Stimulated activated CD8-positive, alpha-beta memory T cell treated with anti-CD3 and anti-CD28 coated beads, Interleukin-12 subunit alpha, Interleukin-12 subunit beta, amount 100 ng/mL, for 1 hour (primary cell): Measurements from ENCODE around the gene PPARA.

Experiments
- DNase-seq: peaks from one replicate; pipeline ENCODE4 v3.0.0-alpha.2; 2020; ENCODE audit warnings: low read depth

The PPARA gene

DNA sequence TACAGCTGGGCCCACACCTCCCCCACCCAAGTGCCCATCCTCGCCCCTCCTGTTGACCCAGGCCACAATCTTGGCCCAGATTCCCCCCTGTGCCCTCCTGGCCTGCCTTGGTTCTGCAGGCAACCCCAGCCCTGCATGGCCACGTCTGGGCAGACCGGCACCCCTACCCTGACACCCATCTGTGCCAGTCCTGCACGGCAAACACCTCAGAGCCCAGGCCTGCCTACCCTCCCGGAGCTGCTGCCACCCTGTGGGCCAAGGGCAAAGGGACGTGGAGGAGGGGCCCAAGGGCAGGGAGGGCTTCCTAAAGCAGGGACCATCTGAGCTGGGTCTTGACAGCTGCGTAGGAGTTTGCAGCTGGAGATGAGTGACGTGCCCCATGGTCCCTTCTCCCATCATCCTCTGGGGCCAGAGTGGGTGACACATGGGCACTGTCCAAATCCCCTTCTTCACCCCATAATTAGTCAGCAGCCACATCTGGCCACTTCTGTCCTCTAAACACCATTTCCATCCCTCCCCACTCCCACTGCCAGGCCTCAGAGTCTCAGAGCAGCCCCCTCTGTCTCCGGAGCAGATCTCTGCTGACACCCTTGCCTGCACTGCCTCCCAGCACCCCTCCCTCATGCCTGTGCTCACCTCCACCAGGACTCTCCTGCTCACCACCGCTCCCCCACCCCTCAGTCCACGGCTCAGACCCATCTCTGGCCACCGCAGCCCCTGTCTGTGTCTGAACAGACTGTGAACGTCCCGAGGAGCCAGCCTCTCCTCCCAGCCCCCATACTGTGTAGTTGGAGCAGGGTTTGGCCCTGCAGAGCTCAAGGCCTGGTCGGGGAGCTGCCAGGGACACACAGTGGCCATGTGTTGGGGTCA, 35.6 kb upstream of the PPARA start:
- no peak for DNase-seq

DNA sequence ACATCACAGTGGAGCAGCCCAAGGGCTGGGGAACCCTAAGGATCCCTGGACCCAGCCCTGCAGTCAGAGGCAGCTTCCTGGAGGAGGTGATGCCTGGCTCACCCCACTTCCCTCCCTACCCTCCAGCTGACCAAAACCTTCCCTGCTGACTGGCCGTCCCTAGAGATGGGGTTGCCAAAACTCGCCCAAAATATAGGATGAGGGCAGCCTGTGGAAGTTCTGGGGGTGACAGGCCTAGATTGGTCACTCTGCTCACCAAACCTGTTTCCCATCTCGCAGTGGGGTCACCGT, 35.0 kb upstream of the PPARA start:
- DNase-seq = no peak

DNA sequence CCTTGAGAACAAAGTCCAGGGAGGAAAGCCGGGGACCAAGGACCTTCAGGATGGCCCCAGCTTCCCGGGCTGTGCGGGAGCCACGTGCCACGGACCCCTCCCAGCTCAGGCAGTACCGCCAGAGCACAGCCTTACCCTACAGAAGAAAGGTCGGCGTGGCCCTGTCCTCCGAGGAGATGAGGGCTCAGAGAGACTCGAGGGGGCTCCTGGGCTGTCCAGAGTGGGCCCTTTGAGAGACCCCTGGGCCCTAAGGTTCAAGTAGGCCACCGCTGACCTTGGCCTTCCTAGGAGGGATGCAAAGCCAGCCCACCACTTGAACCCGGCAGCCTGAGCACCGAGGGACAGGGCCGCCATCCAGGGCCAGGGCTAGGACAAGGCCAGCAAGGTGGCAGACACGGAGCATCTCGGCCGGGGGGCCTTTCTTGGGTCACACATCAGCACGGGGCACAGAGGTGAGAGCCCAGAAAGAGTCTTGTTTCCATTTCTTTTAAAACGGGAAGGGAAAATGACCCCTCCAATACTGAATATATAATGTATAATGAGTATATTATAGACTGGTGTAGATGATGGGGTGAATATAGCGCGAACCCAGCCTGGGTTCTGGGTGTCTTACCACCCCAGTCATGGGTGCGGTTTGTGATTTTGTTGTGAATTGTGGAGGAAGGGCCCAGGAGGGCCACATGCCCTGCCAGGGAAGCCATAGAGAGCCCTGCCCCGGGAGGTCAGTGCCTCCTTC, 34.4 kb upstream of the PPARA start:
- no peak for DNase-seq

DNA sequence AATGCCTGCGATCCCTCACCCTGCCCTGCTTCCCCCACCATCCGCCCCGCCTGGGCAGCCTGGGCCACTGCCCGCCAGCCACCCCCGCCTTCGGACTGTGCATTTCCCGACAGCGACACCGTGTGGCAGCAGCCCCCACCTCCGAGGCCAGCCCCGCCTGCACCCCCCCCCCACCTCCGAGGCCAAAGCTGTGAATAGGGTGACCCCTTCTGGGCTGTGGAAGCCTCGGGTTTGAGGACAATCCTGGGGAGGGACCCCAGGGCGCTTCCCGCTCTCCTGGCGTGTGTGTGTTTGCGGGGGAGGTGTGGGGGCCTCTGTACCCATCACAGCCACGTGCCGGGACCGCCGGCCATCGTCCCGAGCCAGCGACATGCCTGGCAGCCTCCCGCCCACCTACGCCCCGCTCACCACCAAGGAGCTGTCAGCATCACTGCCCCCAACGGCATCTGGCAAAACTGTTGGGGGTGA, 33.8 kb upstream of the PPARA start:
- peak; percentile 81 for DNase-seq

DNA sequence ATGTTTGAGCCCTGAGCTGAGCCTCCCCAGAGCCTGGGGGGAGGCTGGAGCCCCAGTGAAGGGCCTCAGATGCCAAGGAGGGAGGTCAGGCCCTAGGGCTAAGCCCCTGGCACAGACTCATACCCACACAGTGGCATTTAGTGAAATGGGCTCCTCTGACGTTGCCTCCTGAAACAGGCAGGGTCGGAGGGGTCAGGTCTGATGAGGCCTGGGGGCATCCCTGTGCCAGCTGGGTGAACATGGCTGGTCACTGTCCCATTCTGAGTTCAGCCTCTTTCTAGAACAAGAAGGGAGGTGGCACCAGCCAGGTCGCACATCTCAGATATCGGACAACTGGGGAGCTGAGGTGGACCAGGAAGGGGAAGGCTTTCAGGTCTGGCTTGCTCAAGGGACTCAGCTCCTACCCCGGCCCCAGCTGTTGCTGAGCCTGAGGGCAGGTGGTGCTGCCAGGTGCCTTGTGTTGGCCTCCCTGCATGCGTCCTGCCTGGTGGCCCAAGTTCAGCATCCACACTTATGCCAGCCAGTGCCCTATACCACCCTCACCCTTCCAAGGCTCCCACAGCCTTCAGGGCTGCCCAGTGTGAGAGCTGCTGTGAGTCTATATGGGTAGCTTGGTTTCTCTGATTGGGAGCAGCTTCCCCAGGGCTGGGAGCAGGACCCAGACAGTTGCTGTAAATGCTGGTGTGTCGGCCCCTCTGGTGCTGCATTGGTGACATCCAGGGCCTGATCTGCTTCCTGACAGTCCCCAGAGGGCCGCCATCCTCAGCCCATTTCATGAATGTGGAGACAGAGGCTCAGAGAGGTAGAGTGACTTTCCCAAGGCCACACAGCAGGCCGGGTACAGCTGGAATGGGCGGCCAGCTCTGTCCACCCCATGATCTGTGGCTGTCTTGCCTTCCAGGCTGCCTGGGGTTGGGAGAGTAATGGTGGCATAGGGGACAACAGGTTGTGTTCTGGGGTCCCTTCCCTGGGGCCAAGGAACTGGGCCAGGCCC, 32.8 kb upstream of the PPARA start:
- no peak for DNase-seq

DNA sequence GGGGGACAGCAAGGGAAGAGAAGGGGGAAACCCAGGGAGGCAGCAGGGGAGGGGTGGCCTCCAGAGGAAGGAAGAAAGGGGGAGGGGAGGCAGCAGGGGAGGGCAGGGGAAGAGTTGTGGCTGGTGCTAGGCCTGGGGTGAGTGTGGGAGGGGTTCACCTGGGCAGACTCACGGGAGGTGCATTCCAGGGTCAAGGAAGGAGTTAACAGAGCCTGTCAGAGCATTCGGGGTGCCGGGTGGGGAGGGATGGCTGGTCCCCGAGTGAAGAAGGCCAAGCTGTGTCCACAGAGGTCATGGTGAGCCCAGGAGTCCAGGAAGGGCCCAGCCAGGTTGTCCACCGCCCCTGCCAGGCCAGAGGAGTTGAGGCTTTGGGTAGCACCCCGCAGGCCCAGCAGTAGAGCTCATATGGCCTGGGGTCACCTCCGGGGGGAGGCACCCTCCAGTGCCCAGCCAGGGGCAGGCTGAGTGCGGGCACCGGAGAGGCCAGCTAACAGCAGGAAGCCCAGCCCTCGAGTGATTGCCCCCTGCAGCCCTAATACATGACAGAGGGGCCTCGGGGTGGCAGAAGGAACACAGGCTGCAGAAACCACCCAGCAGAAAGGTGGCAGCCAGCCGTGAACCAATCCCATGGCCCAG, 31.1 kb upstream of the PPARA start:
- no peak for DNase-seq

DNA sequence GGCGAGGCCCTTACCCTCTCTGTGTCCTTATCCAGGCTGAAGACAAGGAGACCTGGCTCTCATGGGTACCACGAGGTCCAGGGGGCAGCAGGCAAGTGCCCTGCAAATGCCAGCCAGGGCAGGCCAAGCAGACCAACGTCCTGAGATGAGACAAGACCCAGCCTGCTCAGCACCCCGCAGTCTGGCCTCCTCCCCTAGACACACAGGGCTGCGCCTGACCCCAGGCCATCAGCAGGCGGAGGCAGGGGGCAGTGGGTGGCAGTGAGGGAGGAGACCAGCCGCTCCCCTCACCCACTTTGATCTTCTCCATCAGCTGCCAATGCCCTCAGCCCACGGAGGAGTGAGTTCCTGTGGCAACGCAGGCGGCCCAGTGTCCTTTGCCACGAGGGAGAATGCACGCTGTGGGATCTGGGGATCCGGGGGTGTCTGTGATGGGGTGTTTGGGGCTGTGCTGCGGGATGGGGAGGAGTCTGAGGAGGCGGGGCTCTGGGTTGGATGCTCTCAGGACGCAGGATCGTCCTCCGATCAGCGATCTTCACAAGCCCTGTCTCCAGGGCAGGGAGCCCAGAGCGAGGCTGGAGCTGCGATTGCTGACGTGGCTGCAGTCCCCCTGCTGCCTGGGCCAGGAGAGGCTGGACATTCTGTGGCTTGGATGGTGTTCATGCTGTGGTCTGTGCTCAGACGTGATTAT, 30.5 kb upstream of the PPARA start:
- no peak for DNase-seq

DNA sequence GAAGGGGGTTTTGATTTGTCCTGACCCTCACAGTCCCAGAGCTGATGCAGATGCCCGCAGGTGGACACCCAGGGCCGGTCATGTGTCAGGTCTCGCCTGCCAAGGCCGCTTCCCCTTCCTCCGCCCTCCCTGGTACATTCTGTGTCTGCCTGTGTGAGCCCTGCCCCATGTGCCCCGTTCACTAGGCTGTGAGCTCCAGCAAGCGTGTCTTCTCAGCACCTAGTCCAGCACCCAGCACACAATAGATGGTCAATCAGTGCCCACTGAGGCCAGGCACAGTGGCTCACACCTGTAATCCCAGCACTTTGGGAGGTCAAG, 29.9 kb upstream of the PPARA start:
- DNase-seq = no peak

DNA sequence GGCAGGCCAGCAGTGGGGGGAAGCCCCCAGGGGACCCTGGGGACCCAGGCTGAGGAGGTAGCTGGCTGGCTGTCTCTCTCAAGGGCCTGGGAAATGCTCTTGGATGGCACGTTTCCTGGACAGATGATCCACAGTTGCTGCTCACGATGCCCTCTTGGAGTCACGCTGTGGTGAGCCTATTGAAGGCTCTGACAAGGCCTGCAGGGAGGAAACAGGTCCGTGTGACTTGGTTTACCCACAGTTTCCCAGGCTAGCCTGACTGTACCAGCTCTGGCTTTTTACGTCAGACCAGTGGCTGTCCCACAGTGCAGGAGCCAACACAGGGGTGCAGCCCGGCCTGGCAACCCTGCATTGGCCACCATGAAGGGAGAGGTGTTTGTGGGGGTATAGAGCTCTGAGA, 29.2 kb upstream of the PPARA start:
- no peak for DNase-seq

DNA sequence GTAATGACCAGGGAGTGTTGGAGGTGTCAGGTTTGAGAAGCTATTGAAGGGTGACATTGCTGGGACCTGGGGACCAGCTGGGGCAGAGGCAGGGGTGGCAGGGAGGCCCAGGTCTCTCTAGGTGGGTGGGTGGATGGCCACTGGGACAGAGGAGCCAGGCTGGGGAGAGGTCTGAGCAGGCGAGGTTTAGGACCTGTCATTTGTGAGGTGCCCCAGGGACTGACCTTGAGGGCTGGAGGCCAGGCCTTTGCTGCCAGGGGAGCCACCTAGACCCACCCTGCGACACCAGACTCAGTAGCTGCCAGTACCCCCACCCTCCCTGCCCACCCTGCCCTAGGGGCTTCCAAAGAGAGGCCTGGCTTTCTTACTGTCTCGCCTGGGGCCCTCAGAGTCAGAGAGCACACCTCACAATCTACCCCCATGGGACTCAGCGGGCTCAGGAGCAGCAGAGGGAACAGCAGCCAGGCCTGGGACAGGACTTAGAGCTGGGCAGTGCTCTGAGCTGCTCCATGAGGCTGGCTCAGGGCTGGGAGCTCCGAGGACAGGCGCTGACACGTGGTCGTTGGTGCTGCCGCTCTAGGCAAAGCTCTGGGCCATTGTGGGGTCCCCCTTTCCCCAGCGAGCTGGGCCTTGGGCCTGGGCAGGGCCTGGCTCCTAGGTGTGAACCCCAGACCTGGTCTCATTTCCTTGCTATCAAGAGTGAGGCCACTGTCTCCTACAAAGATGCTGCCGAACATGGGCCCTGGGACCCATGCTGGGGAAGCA, 28.6 kb upstream of the PPARA start:
- no peak for DNase-seq

DNA sequence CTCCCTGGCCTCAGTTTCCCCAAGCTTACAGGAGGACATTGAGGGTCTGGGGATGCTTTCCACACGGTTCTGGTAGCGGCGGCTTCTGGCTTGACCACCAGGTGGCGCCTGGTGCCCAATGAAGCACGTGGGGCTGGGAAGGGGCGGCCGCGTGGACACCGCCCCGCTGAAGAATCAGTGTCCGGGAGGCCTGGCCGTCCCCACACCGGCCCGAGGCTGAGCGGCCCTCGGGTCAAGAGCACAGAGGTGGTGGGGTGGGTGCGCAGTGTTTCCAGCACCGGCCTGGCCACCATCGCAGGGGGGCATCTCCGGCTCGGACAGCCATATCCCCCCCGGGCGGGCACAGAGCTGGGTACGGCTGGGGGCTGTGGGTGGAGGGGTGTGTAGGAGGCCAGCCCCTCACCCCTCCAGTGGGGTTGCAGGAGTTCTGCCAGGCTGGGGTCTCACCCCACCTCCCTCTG, 27.8 kb upstream of the PPARA start:
- peak; percentile 55 for DNase-seq

DNA sequence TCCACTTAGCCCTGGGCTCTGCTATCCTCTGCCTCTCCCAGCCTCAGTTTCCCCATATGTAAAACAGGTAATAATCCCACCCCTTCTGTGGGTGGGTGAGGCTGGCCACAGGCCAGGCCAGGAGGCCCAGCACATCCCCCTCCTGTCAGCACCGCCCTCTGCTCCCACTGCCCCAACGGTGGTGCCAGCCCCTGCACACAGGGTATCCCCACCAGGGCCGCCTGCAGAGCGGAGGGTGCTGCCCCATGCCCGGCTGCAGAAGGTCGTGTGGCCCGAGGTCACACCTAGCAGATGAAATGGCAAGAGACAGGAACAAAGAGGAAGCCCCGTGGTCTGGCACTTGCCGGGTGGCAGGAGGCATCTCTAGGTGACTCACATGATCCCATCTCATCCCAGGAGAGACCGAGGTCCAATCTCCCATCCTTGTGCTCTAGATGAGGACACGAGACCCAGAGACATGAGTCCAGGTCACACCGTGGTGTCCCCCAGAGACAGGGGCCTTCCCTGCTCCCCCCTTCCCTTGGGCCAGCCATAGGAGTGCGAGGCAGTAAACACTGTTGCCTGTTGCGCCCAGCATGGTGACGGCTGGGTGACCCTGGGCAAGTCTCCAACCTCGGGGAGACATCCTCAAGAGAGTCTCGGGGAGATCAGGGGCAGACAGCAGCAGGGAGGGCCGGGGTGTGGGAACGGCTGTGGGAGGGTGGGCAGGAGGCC, 27.2 kb upstream of the PPARA start:
- no peak for DNase-seq

DNA sequence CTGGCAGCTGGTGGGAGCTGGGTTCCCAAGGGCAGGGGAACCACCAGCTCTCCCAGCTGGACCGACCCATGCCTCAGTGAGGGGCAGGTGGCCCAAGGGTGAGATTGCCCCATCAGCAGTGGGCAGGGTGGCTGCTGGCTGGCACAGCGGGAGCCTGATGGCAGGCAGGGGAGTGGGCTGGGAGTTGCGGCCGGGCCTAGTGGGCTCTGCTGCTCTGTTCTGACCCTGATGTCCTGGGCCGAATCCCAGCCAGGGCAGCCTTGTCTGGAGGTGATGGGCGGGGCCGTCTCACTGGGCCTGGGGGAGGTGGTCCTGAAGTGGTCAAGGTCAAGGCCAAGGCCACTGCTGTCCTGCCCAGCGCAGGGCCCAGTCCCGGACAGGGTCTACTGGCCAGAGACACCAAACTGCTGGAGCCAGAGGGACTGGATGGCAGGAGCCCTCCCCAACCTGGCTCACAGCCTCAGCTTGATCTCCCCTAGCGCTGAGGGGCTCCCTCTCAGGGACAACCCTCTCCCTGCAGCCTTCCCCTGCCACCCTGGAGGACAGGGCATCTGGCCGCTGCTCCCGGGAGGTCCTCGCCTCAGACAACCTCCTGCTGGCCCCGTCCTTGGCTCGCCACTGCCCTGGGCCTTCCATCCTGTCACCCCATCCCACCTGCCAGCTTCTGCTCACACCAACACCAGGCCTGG, 26.5 kb upstream of the PPARA start:
- DNase-seq = no peak

DNA sequence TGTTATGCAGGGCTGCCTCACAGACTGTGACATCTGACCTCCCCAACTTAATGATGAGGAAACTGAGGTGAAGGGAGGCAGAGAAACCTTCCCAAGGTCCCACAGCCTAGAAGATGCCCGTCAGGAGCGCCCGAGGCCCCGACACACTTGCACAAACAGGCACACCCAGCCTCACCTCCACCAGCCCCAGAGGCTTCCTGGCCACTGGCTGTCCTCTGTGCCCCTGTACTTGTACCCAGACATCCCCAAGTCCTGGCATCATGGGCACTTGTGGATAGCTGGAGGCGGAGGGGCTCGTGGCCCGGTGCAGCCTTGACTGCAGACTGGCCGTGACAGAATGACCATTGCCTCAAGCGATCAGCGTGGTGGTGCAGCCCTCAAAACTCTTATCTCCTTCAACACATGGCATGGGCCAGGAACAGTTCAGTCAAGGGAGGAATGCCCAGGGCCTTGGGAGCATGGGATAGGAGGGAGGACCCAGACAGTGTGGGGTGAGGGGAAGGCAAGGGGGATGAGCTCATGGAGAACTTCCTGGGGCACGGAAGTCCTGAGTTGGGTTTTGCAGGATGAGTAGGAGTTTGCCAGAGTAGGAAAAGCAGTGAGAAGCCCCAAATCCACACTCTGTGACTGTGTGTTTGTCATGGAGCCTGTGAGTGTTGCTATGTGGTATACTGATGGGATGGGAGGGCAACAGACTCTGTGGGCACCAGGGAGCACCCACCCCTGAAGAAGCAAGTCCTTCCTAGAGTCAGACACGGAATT, 25.8 kb upstream of the PPARA start:
- DNase-seq = no peak

DNA sequence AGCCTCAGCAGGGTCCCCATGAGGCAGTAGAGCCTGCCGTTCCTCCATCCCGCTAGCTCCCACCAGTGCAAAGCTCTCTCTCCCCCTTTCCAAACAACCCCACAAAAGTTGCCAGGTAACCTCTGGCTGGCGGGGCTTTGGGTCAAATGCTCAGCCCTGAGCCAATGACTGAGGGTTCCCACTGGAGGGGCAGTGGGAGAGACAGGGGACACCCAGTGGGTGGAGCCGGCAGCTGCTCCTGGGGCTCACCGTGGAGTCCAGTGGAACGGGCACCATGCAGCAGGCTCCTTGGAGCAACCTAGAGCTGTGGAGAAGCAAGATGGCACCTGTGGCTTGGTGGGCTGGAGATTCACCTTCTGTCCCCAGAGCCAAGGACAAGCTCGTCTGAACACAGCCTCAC, 25.0 kb upstream of the PPARA start:
- no peak for DNase-seq

DNA sequence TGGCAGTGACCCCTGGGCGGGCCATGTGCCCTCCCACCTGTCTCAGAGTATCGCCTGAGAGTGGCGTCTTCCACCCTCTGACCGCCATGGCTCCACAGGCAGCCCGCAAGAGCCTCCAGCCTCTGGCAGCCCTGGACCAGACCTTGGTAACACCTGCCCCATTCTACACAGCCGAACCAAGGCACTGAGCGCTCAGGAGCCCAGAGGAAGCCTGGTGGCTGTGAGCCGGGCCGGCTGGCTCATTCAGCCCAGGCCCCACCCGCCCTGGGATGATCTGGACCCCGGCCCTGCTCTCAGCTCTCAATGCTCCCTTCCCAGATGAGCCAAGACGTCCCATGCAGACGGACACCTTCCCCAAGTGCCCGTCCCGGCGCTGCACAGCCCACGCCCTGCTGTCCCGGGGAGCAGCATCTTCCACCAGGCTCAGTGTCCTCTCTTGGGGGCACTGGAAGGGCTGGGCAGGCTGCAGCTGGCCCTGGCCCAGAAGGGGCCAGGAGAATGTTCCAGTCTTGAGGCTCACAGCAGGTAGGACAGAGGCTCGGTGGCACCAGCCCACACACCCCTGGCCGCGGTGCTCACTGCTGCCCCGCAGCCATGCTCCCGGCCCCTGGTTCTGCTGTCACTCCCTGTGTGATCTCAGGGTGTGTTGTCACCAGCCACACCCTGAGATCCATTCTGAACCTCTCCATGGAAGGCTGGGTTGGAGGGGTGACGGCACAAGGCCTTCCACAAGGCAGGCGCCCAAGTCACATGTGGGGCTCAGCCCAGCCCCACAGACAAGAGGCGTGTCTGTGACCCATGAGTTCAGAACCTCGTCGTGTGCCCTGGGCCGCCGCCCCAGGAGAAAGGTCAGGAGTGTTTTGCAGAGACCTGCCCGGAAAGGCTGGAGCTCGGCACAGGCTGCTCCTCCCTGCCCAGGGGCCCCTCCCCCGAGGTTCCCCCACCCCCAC, 24.2 kb upstream of the PPARA start:
- no peak for DNase-seq

DNA sequence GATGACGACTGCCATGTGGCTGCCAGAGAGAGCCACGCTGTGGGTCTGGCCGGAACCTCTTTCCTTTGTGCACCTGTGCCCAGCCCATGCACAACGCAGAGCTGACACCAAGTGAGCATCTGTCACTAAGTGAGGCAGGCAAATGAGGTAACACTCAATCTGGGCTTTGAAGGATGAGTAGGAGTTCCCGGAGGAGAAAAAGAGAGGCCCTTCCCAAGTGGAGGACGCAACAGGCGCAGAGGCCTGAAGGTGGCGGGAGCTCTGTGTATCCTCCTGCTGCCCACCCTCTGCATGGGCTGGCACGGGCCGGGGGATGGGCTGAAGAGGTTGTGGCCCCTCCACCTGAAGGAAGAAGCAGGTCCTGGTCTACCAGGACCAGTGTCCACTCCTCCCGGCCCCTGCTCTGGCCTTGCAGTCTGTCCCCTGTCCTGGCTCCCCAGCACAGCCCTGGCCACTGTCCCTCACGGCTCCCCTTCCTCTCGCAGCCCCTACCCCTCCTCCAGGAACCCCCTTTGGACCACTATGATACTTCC, 23.4 kb upstream of the PPARA start:
- DNase-seq = no peak
